Breast epithelium (tissue), 3 donors: ENCODE measurements around the gene INPP5J.

Experiments
- POLR2AphosphoS5 ChIP-seq, 3 donors: sonication (generic); formaldehyde crosslinking; IDR thresholded peaks; one replicate each; pipeline ENCODE4 v1.6.1; 2017; ENCODE audit warnings: antibody characterized with exemption in 3 of 3
- TF ChIP-seq, protein P1 (sequence below), 3 donors: fragments of 450-650 bp; IDR thresholded peaks; one replicate each; pipeline ENCODE4 v1.5.1; 2016 to 2017; ENCODE audit warnings: antibody characterized with exemption in 3 of 3, mild to moderate bottlenecking in 3 of 3, moderate library complexity in 3 of 3

DNA sequence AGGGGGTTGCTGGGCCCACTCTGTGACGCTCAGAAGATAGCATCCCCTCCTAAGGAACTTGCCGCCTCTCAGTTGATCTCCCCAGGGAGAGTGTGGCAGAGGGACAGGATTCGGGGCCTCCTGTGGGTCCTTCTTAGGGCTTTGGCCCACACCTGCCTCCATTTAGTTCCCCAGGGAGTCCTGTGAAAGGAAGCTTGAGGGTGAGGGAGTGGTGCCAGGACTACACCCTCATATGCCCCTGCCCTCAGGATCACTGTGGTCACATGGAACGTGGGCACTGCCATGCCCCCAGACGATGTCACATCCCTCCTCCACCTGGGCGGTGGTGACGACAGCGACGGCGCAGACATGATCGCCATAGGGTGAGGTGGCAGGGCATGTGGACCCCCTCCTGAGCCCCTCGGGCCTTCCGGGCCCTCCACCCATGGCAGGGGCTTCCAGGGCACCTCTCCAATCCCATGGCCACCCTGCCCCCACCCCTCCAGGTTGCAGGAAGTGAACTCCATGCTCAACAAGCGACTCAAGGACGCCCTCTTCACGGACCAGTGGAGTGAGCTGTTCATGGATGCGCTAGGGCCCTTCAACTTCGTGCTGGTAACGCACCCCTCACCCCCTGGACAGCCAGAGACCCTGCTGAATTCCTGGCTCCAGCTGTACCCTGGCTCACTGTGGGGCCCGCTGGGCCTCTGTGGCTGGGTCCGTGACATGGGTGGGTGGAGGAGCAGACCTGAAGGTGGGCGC, 3.5 kb downstream of the INPP5J start:
- TF ChIP-seq, protein P1, sequence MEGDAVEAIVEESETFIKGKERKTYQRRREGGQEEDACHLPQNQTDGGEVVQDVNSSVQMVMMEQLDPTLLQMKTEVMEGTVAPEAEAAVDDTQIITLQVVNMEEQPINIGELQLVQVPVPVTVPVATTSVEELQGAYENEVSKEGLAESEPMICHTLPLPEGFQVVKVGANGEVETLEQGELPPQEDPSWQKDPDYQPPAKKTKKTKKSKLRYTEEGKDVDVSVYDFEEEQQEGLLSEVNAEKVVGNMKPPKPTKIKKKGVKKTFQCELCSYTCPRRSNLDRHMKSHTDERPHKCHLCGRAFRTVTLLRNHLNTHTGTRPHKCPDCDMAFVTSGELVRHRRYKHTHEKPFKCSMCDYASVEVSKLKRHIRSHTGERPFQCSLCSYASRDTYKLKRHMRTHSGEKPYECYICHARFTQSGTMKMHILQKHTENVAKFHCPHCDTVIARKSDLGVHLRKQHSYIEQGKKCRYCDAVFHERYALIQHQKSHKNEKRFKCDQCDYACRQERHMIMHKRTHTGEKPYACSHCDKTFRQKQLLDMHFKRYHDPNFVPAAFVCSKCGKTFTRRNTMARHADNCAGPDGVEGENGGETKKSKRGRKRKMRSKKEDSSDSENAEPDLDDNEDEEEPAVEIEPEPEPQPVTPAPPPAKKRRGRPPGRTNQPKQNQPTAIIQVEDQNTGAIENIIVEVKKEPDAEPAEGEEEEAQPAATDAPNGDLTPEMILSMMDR (IDR thresholded peaks at IDR 0.05) = no peak
- TF ChIP-seq POLR2AphosphoS5 (IDR thresholded peaks at IDR 0.05) = no peak
